A172 (cell line): ENCODE measurements around the gene NECAB3. TPM values are rescaled to one million over a fixed set of nuclear protein-coding genes. Genes with fewer than 3 reads are reported as not detected.

Experiments used
- DNase-seq: peaks from one replicate; pipeline ENCODE4 v3.0.0-alpha.2; 2015; ENCODE audit warnings: low spot score
- total RNA-seq: library from RNA; depleted of rRNA; stranded (reverse); fragments of >200 nt; shearing (Covaris generic); gene quantifications from 2 replicates; pipeline ENCODE4 v1.2.3, GENCODE V29; 2014

The NECAB3 gene
- total RNA-seq, 1 experiment from 2014 or later = 65.7 TPM

- DNase-seq = no peak
Measured at GRCh38 chr20:33664762-33665144, 9.5 kb downstream of the NECAB3 start.

- no peak for DNase-seq
Measured at GRCh38 chr20:33664085-33664761, 10.0 kb downstream of the NECAB3 start.

DNA sequence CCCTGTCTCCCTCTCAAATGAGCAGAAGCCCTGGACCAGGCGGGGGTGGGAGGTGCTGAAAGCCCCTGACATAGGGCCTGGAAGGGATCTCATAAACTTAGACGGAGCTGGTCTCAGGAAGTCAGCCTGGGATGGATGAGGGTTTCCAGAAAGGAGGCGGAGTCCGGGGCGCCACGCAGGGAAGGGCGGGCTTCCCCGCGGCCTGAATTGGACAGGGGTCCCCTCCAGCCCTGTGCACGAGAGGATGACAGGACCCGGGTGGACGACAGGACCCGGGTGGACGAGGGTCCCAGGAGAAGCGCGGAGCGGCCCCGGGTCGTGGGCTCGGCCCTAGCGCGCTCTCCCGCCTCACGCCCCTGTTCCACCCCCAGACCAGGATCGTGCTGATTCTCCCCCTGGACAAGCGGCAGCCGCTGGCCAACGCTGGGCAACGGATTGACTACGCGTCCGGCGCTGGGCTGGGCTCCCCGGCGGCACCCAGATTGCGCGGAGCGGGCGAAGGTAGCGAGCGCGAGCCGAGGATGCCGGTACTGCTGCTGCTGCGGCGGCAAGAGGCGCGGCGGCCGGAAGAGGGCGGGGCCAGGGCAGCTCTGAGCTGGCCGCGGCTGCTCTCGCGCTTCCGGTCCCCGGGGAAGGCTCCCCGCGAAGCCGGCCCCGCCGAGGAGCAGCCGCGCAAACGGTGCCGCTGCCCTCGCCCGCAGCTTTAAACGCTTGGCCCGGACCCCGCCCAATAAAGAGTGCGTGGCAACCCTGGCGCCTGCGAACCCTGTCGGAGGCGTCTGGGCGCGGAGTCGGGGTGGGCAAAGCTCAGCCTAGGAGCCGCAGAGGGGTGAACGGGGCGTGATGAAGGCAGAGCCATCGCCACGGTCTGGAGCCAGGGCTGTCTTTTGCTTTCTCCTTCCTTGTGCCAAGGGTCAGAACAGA, 10.8 kb downstream of the NECAB3 start:
- DNase-seq = peak; percentile 75

DNA sequence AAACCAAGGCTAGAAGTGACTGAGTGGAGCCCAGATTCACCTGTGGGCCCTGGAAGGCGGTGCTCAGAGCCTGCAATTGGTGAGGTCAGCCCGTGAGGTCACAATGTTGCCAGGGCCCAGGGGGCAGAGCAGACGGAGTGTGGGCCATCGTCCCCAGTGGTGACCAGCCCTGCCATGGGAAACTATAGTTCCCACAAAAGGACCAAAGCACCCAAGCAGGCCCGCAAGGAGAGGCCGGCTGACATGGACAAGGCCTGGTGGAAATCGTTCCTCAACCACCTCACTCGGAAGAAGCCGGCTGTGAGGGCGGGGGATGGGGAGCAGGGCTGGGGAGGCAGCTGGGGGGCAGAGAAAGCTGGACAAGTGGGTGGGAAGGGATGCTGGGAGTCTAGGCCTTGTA, 12.1 kb downstream of the NECAB3 start, which contains the start of gene C20orf144:
Gene C20orf144, plus strand, starts transcription at position 156 of the 400 bp plus-strand sequence. Its CDS starts 19 bp downstream, at position 175.
- DNase-seq = no peak

- no peak for DNase-seq
Measured at GRCh38 chr20:33660685-33661058, 13.6 kb downstream of the NECAB3 start.

GRCh38 chr20:33660035-33660684, 14.1 kb downstream of the NECAB3 start:
- no peak for DNase-seq

GRCh38 chr20:33659341-33660034, 14.7 kb downstream of the NECAB3 start:
- DNase-seq = no peak

DNA sequence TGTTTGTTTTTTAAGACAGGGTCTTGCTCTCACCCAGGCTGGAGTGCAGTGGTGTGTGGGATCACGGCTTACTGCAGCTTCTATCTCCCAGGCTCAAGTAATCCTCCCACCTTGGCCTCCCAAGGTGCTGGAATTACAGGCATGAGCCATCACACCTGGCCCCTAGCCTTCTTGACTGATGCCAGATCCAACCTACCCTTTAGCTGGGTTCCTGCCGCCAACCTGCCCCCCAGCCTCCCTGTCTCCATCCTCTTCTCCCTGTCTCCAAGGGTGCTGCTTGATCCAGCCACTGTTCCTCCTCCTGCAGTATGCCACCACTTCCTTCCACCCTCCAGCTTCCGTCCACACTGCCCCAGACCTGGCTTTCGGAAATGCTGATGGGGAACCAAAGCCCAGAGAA, 15.3 kb downstream of the NECAB3 start:
- no peak for DNase-seq

DNA sequence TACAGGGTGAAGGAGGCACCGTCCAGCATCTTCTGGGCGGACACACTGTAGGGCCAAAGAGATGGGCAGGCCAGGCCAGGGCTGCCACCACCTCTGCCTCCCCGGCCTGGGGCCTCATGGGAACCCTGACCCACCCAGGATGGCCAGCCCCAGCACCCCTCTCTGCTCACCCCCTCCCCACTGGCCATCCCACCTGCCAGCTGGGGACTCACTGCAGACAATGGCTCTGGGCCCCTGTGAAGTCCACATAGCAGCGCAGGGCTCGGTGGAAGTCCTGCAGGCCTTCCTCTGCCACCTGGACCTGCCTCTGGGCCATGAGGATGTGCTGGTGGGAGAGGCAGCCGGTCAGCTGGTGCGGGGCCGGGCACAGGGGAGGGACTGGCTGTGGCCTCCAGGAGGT, 15.7 kb downstream of the NECAB3 start:
- no peak for DNase-seq

DNA sequence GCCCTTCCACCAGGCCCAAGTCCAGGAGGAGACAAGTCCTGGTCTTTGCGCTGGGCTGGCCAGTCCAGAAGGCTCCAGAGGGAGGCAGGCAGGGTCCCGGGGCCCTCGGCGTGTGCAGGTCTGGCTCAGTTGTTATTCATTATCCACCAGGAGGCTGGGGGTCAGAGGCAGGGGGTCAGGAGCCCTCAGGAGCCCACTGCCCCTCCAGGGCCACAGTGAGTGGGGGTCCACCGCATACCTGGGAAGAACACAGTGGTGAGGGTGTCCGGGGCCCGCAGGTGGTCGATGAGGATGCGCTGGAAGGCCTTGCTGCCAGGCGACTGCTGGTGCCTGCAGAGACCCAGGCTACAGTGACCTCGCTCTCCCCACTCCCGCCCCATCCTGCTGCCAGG, 16.5 kb downstream of the NECAB3 start:
- no peak for DNase-seq

- no peak for DNase-seq
Measured at GRCh38 chr20:33656783-33657703, 17.2 kb downstream of the NECAB3 start.

GRCh38 chr20:33656010-33656782, 18.0 kb downstream of the NECAB3 start:
- DNase-seq = no peak

GRCh38 chr20:33655164-33655563, 19.1 kb downstream of the NECAB3 start:
- DNase-seq = no peak

- DNase-seq = no peak
Measured at GRCh38 chr20:33654680-33655161, 19.5 kb downstream of the NECAB3 start.

GRCh38 chr20:33653900-33654596, 20.2 kb downstream of the NECAB3 start:
- DNase-seq = no peak

DNA sequence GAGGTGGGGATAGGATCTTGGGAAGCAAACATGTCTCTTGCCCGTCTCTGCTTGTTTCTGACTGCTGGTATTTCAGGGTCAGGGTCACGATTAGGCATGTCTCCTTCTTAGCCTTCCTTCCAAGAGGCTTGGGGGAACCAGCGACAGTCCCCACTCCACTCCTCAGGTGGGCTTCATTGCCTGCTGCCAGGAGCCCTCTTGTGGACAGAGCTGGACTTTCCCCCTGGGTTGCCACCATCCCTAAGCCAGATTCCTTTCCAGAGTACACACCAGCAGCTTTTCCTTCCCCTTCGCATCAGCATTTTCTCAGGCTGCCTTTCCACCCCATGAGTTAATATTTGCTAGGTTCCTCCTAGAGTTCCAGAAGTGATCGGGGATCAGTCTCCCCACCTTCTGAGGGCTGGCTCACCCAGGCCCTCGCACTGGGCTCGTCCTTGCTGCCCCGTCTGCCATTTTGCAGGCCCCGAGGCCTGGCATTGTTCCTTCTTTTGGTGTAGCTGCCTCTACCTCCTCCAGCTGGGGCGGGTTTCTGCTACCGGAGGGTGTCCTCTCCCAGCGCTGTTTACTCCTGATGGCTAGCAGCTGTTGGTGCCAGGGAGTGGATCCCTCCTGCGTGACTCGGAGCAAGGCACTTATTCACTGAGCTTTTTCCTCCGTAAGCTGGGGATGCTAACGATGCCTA, 20.9 kb downstream of the NECAB3 start:
- DNase-seq = peak; percentile 64

DNA sequence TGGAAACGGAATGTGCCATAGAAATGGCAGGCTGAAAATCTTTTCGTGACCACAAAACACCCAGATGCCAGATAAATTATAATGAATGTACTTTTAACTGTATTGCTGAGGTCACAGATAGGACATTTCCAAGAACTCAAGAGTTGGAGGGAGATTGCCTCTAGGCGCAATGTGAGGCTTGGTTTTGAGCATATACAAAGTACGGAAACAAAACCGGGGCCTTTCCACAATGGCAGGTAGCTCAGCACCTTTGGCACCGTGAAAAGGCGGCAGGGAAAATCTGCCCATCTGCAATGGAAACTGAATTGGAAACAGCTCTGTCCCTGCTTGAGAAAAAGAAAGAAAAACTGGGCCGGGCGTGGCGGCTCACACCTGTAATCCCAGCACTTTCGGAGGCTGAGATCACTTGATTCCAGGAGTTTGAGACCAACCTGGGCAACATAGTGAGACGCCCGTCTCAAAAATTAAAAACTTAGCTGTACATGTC, 22.6 kb downstream of the NECAB3 start:
- DNase-seq = peak; percentile 27
